ENCODE results near the gene ANO8.

The ANO8 gene

DNA sequence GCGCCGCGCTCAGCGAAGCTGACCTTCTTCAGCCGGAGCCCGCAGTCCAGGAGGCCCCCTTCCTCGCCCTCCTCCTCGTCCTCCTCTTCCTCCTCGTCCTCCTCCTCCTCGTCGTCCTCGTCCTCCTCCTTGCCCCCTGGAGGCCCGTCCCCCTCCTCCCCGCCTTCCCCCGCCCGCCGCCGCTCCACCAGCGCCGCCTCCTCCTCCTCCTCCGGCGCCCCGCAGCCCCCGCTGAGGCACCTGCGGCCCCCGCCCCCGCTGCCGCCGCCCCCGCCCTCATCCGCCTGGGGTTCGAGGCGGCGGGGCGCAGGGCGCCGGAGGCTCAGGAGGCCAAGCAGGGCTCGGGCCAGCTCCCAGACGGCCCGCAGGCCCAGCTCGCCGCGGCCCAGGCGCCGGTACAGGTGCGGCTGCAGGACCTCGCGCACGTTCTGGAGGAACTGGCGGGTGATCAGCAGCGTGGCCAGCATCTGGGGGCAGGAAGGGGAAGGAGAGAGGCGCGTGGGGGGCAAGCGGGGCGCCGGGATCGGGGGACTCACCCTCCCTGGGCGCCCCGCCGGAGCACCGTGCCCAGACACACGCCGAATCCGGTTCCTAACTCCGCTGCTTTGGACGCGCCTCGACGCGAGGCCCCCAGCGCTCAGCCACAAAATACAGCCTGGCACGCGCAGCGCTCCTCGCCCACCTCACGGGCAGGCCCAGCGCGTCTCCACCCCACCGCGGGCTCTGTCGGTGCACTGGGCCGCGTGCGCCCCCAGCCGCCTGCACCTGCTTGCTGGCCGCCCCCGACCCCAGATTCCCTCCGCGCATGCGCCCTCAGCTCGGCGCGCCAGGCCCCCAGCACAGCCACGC, 5.9 kb downstream of the ANO8 start:
- DNase-seq: peak; percentile 32 to 38

DNA sequence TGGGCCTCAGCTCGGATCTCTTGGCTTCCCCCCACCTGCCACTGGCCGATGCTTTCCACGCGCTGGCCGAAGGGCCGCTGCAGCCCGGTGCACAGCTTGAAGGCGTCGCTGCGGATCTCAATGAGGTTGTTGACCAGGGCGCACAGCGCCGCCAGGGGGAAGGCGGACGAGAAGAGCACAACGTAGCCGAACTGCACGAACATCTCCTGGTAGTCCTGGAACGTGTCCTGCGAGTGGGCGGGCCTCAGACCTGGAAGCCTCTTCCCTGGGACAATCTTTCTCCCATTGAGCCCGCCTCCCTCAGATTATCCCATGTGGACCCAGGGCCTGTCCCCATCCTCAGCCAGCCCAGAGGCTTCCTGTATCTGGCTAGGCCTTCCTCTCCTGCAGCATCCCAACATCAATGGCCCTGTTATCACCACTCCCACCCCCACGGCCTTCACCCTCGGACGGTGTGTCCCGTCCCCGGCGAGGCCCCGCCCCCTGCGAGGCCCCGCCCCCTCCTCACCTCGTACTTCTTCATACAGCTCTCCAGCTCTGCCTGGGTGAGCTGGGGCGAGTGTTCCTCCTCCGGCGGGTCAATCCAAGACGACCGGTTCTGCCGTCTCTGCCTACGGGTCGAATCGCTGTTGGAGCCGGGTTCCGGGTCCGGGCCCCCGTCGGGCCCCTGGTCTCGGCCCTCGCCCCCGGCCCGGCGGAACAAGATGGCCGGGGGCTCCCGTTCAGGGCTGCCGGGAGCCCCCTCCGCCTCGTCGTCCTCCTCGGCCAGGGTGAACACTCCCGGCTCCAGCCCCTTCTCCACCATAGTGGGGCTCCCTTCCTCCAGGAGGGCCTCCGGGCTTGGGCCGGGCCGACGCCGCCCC, 6.8 kb downstream of the ANO8 start:
- peak; percentile 59 to 62 for DNase-seq

DNA sequence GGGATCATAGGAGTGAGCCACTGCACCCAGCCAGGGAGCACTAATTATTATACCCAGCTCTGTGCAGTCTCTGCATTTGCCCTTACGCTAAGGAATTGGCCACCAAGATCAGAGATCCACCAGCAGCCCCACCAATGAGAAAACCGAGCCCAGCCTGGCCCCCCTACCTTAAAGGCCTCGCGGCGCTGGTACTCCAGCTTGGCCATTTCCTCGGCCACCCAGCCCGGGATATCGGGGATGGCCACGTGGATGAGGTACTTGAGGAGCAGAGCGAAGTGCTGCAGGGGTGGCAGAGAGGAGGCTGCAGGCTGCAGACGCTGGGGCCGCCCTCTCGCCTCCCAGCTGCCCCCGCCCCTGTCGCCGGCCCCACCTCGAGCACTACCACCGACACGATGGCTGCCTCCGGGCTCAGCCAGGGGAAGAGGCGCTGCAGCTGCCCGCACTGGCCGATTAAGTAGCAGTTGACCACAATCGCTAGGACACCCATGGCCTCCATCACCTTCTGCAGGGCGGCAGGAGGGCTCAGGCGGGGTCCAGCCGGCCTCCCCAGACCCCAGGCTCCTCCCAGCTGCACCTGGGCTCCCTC, 7.5 kb downstream of the ANO8 start:
- no peak for DNase-seq

DNA sequence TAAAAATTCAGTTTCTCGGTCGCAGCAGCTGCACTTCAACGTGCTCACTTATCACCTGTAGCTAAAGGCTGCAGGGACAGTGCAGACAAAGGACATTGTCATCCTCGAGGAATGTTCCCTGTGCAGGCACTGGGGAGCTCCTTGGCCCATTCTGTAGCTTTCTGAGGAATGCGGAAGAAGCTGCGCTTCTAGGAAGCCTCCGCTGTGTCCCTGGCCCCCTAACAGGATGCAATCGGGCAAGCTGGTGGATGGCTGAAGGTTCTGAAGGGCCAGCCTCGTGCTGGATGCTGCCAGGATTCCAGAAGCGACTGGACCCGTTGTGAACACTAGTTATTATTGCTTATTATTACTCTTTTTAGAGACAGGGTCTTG, 8.1 kb downstream of the ANO8 start:
- no peak for DNase-seq

DNA sequence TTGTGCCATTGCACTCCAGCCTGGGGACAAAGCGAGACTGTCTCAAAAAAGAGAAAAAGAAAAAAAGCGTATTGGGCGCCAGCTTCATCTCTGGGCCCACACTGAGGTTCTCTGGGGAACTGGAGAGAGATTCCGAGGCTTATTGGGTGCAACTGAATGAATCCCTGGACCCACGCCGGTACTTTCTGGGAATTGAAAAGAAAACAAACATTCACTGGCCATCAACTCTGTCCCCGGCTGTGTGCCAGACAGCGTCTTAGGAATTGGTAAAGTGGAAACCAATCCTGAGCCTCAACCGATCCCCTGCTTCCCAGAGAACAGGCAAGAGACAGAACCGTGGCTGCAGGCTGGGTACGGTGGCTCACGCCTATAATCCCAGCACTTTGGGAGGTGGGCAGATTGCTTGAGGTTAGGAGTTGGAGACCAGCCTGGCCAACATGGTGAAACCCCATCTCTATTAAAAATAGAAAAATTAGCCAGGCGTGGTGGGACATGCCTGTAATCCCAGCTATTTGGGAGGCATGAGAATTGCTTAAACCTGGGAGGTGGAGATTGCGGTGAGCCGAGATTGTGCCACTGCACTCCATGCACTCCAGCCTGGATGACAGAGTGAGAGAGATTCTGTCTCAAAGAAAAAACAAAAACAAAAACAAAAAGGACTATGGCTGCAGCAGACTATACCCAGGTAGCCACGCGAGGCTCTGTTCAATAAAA, 8.6 kb downstream of the ANO8 start:
- no peak for DNase-seq

DNA sequence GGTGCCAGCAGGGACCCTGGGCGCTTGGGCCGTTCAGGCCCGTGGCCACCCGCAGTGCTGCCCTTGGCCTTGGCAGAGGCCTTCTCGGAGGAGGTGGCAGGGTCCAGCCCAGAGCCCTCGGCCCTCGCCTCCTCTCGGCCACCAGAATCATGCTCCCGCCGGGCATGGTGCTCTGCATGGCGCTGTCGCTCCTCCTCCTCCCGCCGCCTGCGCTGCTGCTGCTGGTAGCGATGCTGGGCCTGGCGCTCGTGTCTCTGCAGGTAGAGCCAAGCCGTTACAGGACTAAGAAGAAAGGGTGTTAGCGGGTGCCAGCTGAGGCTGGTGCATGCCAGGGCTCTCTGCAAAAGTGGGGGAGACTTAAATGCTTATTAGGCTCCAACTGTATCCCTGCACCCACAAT, 9.5 kb downstream of the ANO8 start:
- no peak for DNase-seq

DNA sequence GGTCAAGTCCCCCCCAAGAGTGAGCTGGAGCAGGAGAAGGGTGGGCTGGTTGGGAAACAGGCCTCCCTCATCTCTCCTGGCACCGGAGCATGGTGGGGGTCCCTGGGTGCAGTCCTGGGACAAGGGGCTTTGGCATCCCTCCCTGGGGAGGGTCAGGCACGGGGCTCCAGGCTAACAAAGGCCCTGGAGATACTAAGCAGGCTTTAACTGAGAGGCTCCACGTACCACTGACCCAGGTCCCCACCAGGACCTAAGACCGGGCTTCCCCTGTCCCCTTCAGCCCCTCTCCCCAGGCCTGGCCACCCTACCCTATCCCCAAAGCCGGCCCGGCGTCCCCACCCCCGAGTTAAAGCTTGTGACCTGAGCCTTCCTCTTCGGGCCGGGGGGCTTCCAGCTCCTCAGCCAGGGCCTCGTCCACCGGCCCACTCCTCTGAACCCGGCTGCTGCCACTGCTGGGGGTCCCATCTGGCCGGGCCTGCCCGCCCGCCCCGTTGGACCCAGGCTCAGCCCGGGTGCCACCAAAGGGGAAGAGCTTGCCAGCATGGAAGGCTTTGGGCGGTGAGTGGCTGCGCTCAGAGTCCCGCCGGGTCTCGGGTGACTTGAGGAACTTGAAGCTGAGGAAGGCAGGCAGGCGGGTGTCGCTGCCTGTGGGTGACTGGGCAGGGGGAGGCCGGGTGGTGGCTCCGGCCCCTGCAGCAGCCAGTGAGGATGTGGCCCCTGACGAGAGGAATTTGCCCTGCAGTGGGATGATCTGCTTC, 10.1 kb downstream of the ANO8 start:
- no peak for DNase-seq

DNA sequence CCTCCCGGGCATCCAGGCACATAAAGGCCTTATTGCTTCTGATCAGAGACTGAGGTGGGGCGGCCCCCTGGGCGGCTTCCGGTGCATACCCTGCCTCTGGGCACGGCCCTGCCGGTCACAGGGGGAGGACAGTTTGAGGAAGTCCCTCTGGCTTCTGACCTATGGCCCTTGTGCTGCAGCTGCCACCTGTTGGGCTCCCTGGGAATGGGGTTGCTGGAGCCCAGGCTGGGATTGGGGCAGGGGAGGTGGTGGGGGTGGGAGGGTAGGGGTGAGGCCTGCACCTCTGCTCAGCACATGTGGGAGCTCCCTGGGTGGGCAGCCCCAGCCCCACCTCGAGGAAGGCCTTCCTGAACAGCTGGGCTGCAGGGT, 10.7 kb downstream of the ANO8 start:
- DNase-seq: no peak

DNA sequence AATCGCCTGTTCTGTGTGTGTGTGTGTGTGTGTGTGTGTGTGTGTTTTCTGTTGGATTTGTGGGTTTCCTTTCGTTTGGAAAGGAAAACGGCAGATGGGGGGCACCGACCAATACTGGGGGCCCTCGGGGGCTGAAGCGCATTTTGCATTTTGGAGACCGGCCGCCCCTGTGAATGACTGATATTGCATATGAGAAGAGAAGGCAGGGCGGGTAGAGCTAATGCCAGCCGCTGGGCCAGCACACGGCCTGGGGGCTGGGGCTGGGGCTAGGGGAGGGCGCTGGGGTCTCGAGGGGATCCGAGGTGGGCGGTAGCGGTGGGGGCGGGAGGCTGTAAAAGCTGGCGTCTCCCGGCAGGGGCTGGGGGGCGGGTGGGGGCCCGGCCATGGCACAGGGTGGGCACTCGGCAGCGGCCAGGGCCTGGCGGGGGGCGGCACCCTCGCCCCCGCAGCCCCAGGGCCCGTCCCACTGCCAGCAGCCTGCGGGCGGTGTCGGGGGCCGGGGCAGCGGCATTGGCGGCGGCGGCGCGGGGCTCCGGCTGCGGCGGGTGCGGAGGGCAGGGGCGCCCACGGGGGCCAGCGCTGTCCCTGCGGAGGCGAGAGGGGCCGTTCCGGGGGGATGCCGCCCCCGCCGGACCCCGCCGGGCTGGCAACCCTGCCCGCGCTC, 11.2 kb downstream of the ANO8 start:
- DNase-seq: no peak

DNA sequence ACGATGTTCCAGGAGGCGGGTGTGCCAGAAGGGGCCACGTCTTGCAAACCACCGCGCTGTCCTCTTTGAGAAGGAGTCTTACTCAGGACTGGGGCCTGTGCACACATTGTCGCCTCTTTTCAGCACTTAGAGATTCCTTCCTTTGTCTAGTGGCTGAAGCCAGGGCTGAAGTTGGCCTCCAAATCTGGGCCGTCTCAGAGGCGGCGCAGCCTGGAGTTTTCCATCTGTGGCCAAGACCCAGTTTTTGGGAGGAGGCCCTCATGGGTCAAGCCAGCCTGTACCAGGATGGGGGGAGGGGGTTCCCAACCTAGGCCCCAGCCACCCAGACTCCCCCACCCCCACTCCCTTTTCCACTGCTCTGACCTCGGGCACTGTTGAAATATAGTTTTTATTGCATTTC, 11.8 kb downstream of the ANO8 start:
- DNase-seq: no peak

DNA sequence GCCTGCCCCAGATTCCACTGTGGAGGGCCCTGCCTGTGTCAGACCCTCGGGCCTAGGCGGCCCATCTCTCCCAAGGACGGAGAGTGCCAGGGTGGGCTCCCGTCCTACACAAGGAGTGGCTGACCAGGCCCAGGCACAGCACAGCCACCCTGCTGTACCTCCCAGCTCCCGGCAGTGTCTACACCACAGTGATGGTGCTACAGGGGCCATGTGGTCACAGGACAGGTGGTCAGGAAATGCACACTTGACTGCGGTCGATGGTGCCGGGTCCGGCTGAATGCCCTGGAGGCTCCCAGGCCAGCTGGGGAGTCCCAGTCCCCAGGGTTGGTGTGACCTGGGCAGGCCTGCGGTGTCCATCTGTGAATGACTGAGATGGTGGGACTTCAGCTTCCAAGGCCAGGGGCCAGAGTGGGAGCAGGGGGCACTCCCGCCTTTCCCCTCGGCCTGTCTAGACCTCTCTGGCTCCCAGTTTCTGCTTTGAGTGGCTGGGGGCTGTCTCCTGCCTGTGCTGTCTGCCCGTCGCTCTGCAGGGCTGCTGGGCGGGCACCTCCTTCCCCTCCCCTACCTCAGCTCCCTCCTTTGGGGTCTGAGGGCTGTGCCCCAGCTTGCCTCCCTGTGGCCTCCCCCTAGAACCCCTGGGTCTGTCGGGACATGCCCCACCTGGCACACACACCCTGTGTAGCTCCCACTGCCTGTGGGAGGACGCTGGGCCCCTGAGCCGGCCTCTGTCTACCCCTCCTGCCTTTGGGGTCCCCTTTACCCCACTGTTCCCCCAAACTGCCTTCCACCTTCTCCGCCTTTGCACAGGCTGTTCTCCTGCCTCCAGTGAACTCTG, 12.8 kb downstream of the ANO8 start:
- no peak for DNase-seq

DNA sequence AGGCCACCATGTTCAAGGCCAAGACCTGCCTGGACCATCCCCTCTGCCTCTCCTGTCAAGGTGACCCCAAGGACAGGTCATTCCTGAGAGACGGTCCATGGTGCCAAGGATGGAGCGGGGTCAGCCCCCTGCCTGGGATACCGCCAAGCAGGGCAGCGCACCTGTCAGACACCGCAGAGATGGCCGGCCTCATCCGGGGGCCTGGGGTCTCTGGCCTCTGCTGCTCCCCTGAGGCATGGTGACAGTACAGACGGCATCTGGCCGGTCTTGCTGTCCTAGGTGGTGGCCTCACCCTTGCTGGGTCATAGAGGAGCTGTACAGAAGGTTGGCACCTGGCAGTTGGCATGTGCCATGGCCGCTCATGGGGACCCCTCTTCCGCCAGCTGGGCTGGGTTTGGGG, 14.2 kb downstream of the ANO8 start:
- no peak for DNase-seq

DNA sequence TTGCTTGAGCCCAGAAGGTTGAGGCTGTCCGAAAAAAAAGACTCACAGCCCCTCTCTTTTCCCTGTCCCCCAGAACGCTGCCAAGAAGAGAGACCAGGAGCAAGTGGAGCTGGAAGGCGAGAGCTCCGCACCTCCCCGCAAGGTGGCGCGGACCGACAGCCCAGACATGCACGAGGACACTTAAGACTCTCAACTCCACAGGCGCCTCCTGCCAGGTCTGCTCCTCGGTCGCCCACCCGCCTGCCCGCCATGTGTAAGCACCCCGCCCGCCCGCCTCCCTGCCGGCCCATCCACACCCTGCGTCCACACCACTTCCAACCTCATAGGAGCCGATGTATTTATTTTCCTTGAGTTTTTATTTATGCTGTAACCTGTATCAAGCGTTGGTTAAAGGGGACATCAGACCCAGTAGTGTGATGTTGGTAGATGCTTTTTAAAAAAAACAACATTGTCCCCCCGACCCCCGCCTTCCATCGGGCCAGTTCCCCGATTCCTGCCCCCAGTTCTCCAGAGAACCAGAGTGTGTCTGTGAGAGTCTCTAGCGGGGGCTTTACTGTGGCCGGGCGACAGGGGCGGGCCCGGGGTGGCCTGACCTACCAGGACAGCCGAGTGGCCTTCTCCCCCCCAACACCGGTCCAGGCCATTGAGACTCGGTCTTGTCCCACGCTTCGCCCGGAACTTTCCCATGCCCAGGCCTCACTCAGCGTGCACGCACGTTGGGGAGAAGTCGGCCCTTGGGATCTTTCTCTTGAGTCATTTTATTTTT, 15.0 kb downstream of the ANO8 start:
- no peak for DNase-seq

DNA sequence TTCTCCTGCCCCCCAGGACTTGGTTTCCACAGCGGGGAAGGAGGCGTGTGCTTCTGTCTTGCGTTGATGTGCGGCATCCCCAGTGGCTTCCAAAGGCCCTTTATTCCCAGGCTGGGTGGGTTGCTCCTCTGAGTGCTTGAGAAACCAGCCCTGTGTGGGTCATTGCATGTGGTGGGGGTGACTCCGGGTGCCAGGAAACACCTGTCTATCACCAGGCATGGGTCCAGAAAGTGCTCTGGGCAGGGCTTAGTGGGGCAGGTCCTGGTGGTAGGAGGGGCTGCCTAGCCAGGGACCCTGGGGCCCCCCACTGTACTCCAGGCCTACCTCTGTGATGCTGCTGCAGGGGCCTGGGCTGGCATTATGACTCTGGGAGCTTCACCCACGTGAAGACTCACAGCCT, 15.7 kb downstream of the ANO8 start:
- DNase-seq: no peak

DNA sequence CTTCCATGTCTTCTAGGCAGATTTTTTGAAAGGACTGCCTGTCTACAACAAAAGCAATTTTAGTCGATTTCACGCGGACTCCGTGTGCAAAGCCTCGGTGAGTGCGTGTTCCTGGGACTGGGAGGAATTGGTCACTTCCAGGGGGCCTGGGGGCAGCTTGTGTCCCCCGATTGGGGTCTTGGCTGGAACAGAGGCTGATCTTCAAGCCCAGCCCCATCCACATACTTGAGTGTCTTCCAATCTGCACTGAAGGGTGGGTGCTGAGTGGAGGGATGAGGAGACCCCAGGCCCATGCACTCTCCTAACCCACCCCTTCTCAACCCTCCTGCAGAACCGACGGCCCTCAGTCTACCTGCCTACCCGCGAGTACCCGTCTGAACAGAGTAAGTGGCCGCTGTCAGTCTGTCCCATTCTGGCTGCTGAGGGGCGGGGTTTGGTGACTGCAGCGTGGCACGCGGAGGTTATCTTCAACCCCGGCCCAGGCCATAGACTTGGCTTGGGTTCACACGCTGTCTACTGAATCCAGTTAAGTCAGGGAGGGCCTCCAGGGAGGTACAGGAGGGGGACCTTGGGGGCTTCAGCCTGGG, 20.6 kb downstream of the ANO8 start:
- DNase-seq: no peak

DNA sequence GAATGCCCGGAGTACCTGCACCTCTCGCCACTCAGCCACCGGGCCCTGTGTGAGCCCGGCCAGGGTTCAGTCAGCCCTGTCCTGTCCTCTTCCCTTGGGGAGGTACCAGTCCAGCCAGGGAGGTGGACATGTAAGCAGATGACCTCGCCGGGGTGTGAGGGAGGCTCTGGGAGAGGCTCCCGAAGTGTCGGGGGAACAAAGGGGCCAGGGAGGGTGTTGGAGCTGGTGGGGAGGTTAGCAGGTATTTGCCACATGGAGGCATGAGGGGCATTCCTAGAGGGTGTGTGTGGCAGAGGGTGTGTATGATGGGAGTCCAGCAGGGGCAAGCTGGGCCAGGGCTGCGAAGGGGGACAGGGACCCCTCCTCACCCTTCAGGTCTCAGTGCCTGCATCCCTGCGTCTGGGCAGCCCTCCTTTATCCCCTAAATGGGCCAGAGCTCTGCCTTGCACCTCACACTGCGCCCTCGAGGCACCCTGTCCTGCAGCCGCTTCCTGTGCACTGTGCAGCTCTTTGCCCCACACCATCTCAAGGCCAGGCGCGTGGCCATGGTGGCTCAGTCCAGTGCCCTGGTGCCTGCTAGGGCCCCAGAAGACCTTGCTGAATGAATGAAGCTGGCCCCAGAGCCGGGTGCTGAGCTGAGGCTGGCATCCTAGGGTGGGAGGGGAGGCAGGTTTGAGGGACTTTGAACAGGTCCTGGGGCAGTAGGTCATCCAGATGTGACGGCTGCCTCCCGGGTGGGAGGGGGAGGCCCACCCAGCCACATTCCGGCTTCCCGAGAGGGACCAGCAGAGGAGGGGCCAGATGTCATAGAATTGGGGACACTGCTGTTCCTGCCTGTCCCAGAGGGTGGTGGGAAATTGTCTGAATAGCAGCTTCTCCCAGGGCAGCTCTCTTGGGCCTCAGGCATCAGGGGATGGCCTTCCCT, 22.2 kb downstream of the ANO8 start:
- no peak for DNase-seq

DNA sequence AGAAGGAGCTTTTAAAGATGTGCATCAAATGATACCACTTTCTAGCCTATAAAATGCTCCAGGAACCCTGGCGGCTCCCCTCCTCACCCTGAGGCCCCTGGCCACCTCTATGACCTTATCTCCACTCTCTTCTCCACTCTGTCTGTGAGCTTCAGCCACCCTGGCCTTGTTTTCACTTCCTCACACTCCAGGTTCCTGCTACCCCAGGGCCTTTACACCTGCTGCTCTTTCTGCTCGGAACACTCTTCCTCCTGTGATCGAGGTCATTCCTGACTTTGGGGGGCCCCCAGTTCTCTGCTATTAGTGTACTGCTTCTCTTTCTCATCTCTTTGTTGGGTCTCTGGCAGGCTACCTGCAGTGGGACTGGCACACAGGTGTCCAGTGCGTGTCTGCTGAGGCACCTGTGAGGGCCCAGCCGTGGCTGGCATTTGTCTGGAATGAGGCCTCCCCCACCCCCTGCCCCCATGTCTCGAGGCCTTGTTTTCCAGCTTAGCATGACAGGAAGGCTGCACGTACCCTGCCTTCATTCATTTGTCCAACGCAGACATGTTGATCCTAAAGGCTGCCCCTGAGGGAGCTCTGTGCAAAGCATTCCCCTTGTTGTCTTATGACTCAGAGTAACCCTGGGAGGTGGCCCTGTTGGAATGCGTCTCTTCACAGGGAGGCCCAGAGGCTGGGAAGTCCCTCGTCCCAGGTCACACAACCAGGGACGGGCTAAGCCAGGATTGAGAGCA, 23.0 kb downstream of the ANO8 start:
- DNase-seq: no peak

DNA sequence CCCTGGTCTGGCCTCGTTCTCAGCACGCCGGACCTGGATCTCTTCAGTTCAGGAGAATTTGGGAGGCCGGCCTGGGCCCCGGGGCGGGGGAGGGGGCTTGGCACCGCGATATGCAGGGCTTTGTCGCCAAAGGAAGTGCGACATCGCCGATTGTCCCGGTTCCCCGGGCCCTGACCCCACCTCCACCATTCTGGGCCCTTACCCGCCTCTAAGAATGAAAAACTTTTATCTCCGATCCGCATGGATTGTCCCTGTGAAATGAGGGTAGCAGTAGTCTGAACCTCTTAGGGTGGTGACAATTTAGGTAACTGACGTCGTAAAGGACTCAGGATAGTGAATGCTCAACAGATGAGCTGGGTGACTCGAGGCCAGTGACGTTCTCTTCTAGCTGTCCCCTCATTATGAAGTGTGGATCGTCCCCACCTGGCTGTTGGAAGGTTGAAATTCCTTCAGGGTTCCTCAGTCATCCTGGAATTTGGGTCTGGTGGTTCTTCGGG, 24.6 kb downstream of the ANO8 start:
- DNase-seq: peak; percentile 33 to 39
